SK-N-SH treated with all-trans-retinoic acid at 6 μM for 48 hours (cell line): ENCODE results near the gene ADD1.

Source experiments
- ATAC-seq: fragments of 200-7000 bp; cut with Tn5 transposase; 3 replicates; pipeline ENCODE4 v1.9.1; 2020; ENCODE audit warnings: mild to moderate bottlenecking, moderate library complexity
- ARNTL ChIP-seq: fragments of 450-650 bp; formaldehyde crosslinking; IDR thresholded peaks from 2 replicates; pipeline ENCODE4 v1.5.0; 2020; ENCODE audit warnings: low read depth, mild to moderate bottlenecking, moderate library complexity, borderline replicate concordance
- BACH2 ChIP-seq: fragments of 250-450 bp; sonication (Bioruptor Pico); IDR thresholded peaks from 2 replicates; pipeline ENCODE4 v1.9.0; 2021; ENCODE audit warnings: mild to moderate bottlenecking, borderline replicate concordance
- CSDC2 ChIP-seq: fragments of 250-450 bp; sonication (Bioruptor Pico); IDR thresholded peaks from 2 replicates; pipeline ENCODE4 v1.5.0; 2020; ENCODE audit warnings: mild to moderate bottlenecking, moderate library complexity
- ESRRG ChIP-seq: fragments of 250-450 bp; sonication (Bioruptor Pico); IDR thresholded peaks from 2 replicates; pipeline ENCODE4 v1.6.1; 2021; ENCODE audit warnings: mild to moderate bottlenecking
- GLIS3 ChIP-seq: fragments of 250-450 bp; sonication (Bioruptor Pico); IDR thresholded peaks from 2 replicates; pipeline ENCODE4 v1.5.0; 2020; ENCODE audit warnings: mild to moderate bottlenecking, moderate library complexity
- ISL1 ChIP-seq: fragments of 250-450 bp; sonication (Bioruptor Pico); IDR thresholded peaks from 2 replicates; pipeline ENCODE4 v2.1.2; 2022; ENCODE audit warnings: mild to moderate bottlenecking, moderate library complexity
- OSR1 ChIP-seq: fragments of 250-450 bp; sonication (Bioruptor Pico); IDR thresholded peaks from 2 replicates; pipeline ENCODE4 v1.8.0; 2022; ENCODE audit warnings: moderate library complexity, mild to moderate bottlenecking, inconsistent platforms
- PPARA ChIP-seq: fragments of 250-450 bp; sonication (Bioruptor Pico); IDR thresholded peaks from 2 replicates; pipeline ENCODE4 v1.5.0; 2020; ENCODE audit warnings: mild to moderate bottlenecking, borderline replicate concordance
- RARB ChIP-seq: fragments of 250-450 bp; sonication (Bioruptor Pico); IDR thresholded peaks from 2 replicates; pipeline ENCODE4 v1.8.0; 2021; ENCODE audit warnings: mild to moderate bottlenecking, moderate library complexity
- SNAI2 ChIP-seq: fragments of 250-450 bp; sonication (Bioruptor Pico); IDR thresholded peaks from 2 replicates; pipeline ENCODE4 v1.5.0; 2020; ENCODE audit warnings: mild to moderate bottlenecking, moderate library complexity
- TOX ChIP-seq: fragments of 250-450 bp; sonication (Bioruptor Pico); IDR thresholded peaks from 2 replicates; pipeline ENCODE4 v1.8.0; 2021; ENCODE audit warnings: mild to moderate bottlenecking, moderate library complexity, borderline replicate concordance
- ZC3H10 ChIP-seq: fragments of 250-450 bp; sonication (Bioruptor Pico); IDR thresholded peaks from 2 replicates; pipeline ENCODE4 v1.5.1; 2021; ENCODE audit warnings: mild to moderate bottlenecking, moderate library complexity
- ZFP3 ChIP-seq: fragments of 250-450 bp; sonication (Bioruptor Pico); IDR thresholded peaks from 2 replicates; pipeline ENCODE4 v1.5.0; 2020; ENCODE audit warnings: mild to moderate bottlenecking, moderate library complexity
- ZFP30 ChIP-seq: fragments of 450-650 bp; formaldehyde crosslinking; IDR thresholded peaks from 2 replicates; pipeline ENCODE4 v1.5.0; 2022; ENCODE audit warnings: mild to moderate bottlenecking, moderate library complexity
- ZNF565 ChIP-seq: fragments of 450-650 bp; formaldehyde crosslinking; conservative IDR thresholded peaks from 2 replicates; pipeline ENCODE4 v1.5.0; 2020; ENCODE audit warnings: low read depth, mild to moderate bottlenecking, moderate library complexity
- ZNF70 ChIP-seq: fragments of 450-650 bp; formaldehyde crosslinking; IDR thresholded peaks from 2 replicates; pipeline ENCODE4 v1.5.0; 2020; ENCODE audit warnings: mild to moderate bottlenecking, moderate library complexity
- ZNF8 ChIP-seq: fragments of 450-650 bp; formaldehyde crosslinking; IDR thresholded peaks from 2 replicates; pipeline ENCODE4 v1.5.0; 2020; ENCODE audit warnings: mild to moderate bottlenecking, moderate library complexity
- TF ChIP-seq, protein P1 (sequence below): fragments of 250-450 bp; sonication (Bioruptor Pico); IDR thresholded peaks from 2 replicates; pipeline ENCODE4 v1.5.0; 2020; ENCODE audit warnings: mild to moderate bottlenecking, moderate library complexity
- TF ChIP-seq, protein P2 (sequence below): fragments of 250-450 bp; sonication (Bioruptor Pico); IDR thresholded peaks from 2 replicates; pipeline ENCODE4 v1.8.0; 2020; ENCODE audit warnings: mild to moderate bottlenecking, moderate library complexity, borderline replicate concordance
- TF ChIP-seq, protein P3 (sequence below): fragments of 250-450 bp; sonication (Bioruptor Pico); IDR thresholded peaks from 2 replicates; pipeline ENCODE4 v1.8.0; 2021; ENCODE audit warnings: low read depth, mild to moderate bottlenecking, moderate library complexity, borderline replicate concordance
- TF ChIP-seq, protein P4 (sequence below): fragments of 250-450 bp; sonication (Bioruptor Pico); IDR thresholded peaks from 2 replicates; pipeline ENCODE4 v1.5.1; 2021; ENCODE audit warnings: mild to moderate bottlenecking, moderate library complexity

The ADD1 gene

DNA sequence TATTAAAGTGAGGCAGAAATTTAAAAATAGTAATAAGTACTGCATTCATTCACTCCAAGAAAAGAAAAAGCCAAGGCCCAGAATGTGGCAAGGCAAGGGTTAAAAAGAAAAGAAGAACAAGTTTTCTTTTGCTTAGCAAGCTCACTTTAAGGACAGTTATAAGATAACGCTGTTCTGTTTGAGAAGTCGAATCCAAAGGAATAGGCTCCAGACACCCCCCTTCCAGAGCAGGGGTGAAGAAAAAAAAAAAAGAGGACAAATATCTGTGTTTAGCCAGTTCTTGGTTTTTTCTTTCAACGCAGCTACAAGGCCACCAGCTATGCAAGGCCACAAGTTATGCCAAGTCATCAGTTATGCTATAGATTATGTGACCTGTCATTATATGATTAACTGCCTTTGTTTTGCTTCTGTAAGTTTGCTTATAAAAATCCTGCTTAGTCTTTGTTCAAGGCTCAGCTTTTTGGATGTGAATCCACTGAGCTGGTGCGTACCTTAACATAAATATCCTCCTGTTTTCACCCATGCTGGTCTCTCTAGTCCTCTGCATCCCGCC lies 121.1 kb downstream of the ADD1 start (continued):
- TF ChIP-seq, protein P1, sequence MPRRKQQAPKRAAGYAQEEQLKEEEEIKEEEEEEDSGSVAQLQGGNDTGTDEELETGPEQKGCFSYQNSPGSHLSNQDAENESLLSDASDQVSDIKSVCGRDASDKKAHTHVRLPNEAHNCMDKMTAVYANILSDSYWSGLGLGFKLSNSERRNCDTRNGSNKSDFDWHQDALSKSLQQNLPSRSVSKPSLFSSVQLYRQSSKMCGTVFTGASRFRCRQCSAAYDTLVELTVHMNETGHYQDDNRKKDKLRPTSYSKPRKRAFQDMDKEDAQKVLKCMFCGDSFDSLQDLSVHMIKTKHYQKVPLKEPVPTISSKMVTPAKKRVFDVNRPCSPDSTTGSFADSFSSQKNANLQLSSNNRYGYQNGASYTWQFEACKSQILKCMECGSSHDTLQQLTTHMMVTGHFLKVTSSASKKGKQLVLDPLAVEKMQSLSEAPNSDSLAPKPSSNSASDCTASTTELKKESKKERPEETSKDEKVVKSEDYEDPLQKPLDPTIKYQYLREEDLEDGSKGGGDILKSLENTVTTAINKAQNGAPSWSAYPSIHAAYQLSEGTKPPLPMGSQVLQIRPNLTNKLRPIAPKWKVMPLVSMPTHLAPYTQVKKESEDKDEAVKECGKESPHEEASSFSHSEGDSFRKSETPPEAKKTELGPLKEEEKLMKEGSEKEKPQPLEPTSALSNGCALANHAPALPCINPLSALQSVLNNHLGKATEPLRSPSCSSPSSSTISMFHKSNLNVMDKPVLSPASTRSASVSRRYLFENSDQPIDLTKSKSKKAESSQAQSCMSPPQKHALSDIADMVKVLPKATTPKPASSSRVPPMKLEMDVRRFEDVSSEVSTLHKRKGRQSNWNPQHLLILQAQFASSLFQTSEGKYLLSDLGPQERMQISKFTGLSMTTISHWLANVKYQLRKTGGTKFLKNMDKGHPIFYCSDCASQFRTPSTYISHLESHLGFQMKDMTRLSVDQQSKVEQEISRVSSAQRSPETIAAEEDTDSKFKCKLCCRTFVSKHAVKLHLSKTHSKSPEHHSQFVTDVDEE, result no peak
- TF ChIP-seq GLIS3, result no peak
- TF ChIP-seq RARB (CRISPR knock-in tag), result no peak
- TF ChIP-seq ZNF70 (CRISPR knock-in tag), result no peak

DNA sequence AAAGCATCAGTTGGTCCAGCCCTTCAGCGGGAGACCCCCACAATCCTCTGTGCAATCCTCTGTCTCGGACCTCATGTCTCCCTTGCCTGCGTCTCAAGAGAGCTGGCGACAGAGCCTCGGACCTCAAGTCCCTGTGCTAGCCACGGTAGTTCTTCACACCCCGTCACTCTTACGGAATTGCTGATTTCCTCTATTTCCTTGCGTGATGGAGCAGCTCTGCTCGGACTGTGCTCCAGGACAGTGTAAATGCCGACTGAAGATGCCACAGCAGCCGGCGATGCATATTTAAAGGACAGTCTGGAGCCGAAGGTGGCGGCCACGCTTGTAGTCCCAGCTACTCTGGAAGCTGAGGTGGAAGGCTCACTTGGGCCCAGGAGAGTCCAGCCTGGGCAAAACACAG lies 121.6 kb downstream of the ADD1 start:
- TF ChIP-seq ZNF70 (CRISPR knock-in tag) (no peak), ZC3H10 (CRISPR knock-in tag) (no peak), PPARA (no peak), RARB (CRISPR knock-in tag) (no peak), ZNF8 (CRISPR knock-in tag) (no peak), TOX (CRISPR knock-in tag) (no peak), ZNF565 (CRISPR knock-in tag) (no peak), SNAI2 (CRISPR knock-in tag) (no peak), OSR1 (CRISPR knock-in tag) (no peak), BACH2 (CRISPR knock-in tag) (no peak), ARNTL (CRISPR knock-in tag) (no peak), ZFP3 (CRISPR knock-in tag) (no peak), ZFP30 (CRISPR knock-in tag) (no peak), ESRRG (CRISPR knock-in tag) (no peak), ISL1 (no peak)
- TF ChIP-seq, protein P2, sequence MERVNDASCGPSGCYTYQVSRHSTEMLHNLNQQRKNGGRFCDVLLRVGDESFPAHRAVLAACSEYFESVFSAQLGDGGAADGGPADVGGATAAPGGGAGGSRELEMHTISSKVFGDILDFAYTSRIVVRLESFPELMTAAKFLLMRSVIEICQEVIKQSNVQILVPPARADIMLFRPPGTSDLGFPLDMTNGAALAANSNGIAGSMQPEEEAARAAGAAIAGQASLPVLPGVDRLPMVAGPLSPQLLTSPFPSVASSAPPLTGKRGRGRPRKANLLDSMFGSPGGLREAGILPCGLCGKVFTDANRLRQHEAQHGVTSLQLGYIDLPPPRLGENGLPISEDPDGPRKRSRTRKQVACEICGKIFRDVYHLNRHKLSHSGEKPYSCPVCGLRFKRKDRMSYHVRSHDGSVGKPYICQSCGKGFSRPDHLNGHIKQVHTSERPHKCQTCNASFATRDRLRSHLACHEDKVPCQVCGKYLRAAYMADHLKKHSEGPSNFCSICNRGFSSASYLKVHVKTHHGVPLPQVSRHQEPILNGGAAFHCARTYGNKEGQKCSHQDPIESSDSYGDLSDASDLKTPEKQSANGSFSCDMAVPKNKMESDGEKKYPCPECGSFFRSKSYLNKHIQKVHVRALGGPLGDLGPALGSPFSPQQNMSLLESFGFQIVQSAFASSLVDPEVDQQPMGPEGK (CRISPR knock-in tag), result no peak
- TF ChIP-seq, protein P3, sequence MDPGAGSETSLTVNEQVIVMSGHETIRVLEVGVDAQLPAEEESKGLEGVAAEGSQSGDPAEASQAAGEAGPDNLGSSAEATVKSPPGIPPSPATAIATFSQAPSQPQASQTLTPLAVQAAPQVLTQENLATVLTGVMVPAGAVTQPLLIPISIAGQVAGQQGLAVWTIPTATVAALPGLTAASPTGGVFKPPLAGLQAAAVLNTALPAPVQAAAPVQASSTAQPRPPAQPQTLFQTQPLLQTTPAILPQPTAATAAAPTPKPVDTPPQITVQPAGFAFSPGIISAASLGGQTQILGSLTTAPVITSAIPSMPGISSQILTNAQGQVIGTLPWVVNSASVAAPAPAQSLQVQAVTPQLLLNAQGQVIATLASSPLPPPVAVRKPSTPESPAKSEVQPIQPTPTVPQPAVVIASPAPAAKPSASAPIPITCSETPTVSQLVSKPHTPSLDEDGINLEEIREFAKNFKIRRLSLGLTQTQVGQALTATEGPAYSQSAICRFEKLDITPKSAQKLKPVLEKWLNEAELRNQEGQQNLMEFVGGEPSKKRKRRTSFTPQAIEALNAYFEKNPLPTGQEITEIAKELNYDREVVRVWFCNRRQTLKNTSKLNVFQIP (CRISPR knock-in tag), result no peak
- TF ChIP-seq, protein P4, sequence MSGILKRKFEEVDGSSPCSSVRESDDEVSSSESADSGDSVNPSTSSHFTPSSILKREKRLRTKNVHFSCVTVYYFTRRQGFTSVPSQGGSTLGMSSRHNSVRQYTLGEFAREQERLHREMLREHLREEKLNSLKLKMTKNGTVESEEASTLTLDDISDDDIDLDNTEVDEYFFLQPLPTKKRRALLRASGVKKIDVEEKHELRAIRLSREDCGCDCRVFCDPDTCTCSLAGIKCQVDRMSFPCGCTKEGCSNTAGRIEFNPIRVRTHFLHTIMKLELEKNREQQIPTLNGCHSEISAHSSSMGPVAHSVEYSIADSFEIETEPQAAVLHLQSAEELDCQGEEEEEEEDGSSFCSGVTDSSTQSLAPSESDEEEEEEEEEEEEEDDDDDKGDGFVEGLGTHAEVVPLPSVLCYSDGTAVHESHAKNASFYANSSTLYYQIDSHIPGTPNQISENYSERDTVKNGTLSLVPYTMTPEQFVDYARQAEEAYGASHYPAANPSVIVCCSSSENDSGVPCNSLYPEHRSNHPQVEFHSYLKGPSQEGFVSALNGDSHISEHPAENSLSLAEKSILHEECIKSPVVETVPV (CRISPR knock-in tag), result no peak
- TF ChIP-seq, protein P1, result no peak
- no peak for ATAC-seq

DNA sequence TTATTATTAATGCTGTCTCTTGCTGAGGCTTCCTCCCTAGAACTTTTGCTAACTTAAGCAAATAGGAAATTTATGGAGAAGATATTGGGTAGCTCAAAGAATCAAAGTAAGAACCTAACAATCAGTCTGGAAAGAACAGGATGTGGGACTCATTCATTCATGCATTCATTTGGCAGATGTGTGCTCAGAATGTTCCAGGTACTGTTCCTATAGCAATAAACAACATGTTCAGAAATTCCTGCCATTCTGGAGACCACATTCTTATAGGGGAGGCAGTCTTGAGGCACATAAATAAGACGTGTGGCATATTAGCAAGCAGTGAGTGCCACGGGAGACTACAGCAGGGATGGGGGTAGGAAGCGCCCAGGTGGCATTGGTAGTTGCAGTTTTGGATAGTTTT lies 124.7 kb downstream of the ADD1 start:
- no peak for ATAC-seq
- TF ChIP-seq CSDC2 (CRISPR knock-in tag) (no peak), SNAI2 (CRISPR knock-in tag) (no peak), RARB (CRISPR knock-in tag) (no peak), ESRRG (CRISPR knock-in tag) (no peak)
